Mesendoderm (in vitro differentiated cells): ENCODE results near the gene GJA3.

Experiments
- DNase-seq: peaks from one replicate; pipeline ENCODE4 v3.0.0; 2013
- H2AK5ac ChIP-seq: 2 replicates; pipeline ENCODE4 v1.6.1; 2013; ENCODE audit warnings: low read length, inconsistent platforms
- H2BK120ac ChIP-seq: 2 replicates; pipeline ENCODE4 v1.6.1; 2013; ENCODE audit warnings: low read depth, mild to moderate bottlenecking, low read length, moderate library complexity, mixed read lengths
- H2BK15ac ChIP-seq: replicated peaks from 2 replicates; pipeline ENCODE4 v1.6.1; 2013; ENCODE audit warnings: low read depth, mild to moderate bottlenecking, moderate library complexity
- H2BK5ac ChIP-seq: 2 replicates; pipeline ENCODE4 v1.6.1; 2013; ENCODE audit warnings: low read length, inconsistent platforms
- H3K18ac ChIP-seq: 2 replicates; pipeline ENCODE4 v1.6.1; 2013; ENCODE audit warnings: mild to moderate bottlenecking, low read length, mixed read lengths
- H3K23ac ChIP-seq: one replicate; pipeline ENCODE4 v1.6.1; 2013; ENCODE audit warnings: low read length
- H3K27ac ChIP-seq: 2 replicates; pipeline ENCODE4 v1.5.1; 2013; ENCODE audit warnings: low read depth, mild to moderate bottlenecking, inconsistent platforms, low read length, moderate library complexity
- H3K27me3 ChIP-seq: 2 replicates; pipeline ENCODE4 v1.6.1; 2013; ENCODE audit warnings: low read length, control low read depth, mild to moderate bottlenecking, inconsistent platforms; ENCODE audit not compliant: insufficient read depth, poor library complexity
- H3K36me3 ChIP-seq: 2 replicates; pipeline ENCODE4 v1.6.1; 2013; ENCODE audit warnings: low read length, inconsistent platforms; ENCODE audit not compliant: control insufficient read depth, insufficient read depth
- H3K4ac ChIP-seq: one replicate; pipeline ENCODE4 v1.6.1; 2013; ENCODE audit warnings: low read depth, mild to moderate bottlenecking, low read length, moderate library complexity
- H3K4me1 ChIP-seq: 2 replicates; pipeline ENCODE4 v1.6.1; 2013; ENCODE audit warnings: low read depth, low read length, inconsistent platforms; ENCODE audit not compliant: control insufficient read depth
- H3K4me2 ChIP-seq: 2 replicates; pipeline ENCODE4 v1.6.1; 2013; ENCODE audit warnings: low read length
- H3K4me3 ChIP-seq: 2 replicates; pipeline ENCODE4 v1.5.1; 2013; ENCODE audit warnings: mild to moderate bottlenecking, low read length
- H3K56ac ChIP-seq: one replicate; pipeline ENCODE4 v1.6.1; 2013; ENCODE audit warnings: low read length
- H3K79me1 ChIP-seq: 2 replicates; pipeline ENCODE4 v1.6.1; 2013; ENCODE audit warnings: low read length, inconsistent platforms
- H3K79me2 ChIP-seq: 2 replicates; pipeline ENCODE4 v1.6.1; 2013; ENCODE audit warnings: mild to moderate bottlenecking, low read length; ENCODE audit not compliant: control insufficient read depth, insufficient read depth
- H3K9ac ChIP-seq: 2 replicates; pipeline ENCODE4 v1.6.1; 2013; ENCODE audit warnings: low read length, inconsistent platforms
- H4K5ac ChIP-seq: one replicate; pipeline ENCODE4 v1.6.1; 2013; ENCODE audit warnings: low read length
- H4K8ac ChIP-seq: one replicate; pipeline ENCODE4 v1.6.1; 2013; ENCODE audit warnings: low read depth, mild to moderate bottlenecking, control low read depth, low read length, moderate library complexity
- WGBS: extraction: QIAGEN DNeasy Blood & Tissue Kit; methylation state at CpG from one replicate; pipeline ENCODE4 v1.1.7; 2013; ENCODE audit warnings: low lambda C conversion rate, missing lambda C conversion rate; ENCODE audit not compliant: insufficient coverage; ENCODE audit errors: extremely low coverage; 5-methylcytosine and 5-hydroxymethylcytosine counted together

The GJA3 gene

GRCh38 chr13:20114066-20114610, 46.7 kb downstream of the GJA3 start:
- no peaks in the 10 kb centered on the region for H3K79me2 ChIP-seq
- no peaks in the 10 kb centered on the region for H3K4me1 ChIP-seq
- H3K36me3 ChIP-seq: no peaks in the 10 kb centered on the region
- H3K56ac ChIP-seq: no peak overlapping the region
- no peak overlapping the region for H3K27ac ChIP-seq
- no CpG with 5 or more reads among the region's 10 CpGs for WGBS
- no peak overlapping the region for H3K4me3 ChIP-seq
- H3K27me3 ChIP-seq: no peaks in the 10 kb centered on the region
- no peak overlapping the region for H2BK120ac ChIP-seq
- H2BK5ac ChIP-seq: no peak overlapping the region
- no peak overlapping the region for H3K23ac ChIP-seq
- no peak overlapping the region for H3K18ac ChIP-seq
- no peak overlapping the region for H2BK15ac ChIP-seq
- H2AK5ac ChIP-seq: no peak overlapping the region
- DNase-seq: no peak
- H3K79me1 ChIP-seq: no peaks in the 10 kb centered on the region
- H4K8ac ChIP-seq: no peak overlapping the region
- H3K9ac ChIP-seq: no peak overlapping the region
- H3K4ac ChIP-seq: no peak overlapping the region
- H3K4me2 ChIP-seq: no peak overlapping the region
- H4K5ac ChIP-seq: no peak overlapping the region

- Histone ChIP-seq H2AK5ac (no peak overlapping the region), H3K27ac (no peak overlapping the region), H3K79me2 (no peaks in the 10 kb centered on the region), H3K27me3 (no peaks in the 10 kb centered on the region), H3K4me1 (peaks cover 2% of the 10 kb centered on the region), H3K18ac (no peak overlapping the region), H2BK120ac (no peak overlapping the region), H3K4me3 (no peak overlapping the region), H2BK5ac (no peak overlapping the region), H3K4ac (no peak overlapping the region), H3K4me2 (no peak overlapping the region), H3K79me1 (no peaks in the 10 kb centered on the region), H2BK15ac (no peak overlapping the region), H4K5ac (no peak overlapping the region), H3K56ac (no peak overlapping the region), H4K8ac (no peak overlapping the region), H3K23ac (no peak overlapping the region), H3K9ac (no peak overlapping the region), H3K36me3 (no peaks in the 10 kb centered on the region)
- WGBS: no CpG with 5 or more reads among the region's 2 CpGs
- DNase-seq: no peak
These were observed 51.8 kb downstream of the GJA3 start for GRCh38 chr13:20109037-20109436.

- H3K36me3 ChIP-seq: no peaks in the 10 kb centered on the region
- H2AK5ac ChIP-seq: no peak overlapping the region
- no peak overlapping the region for H3K56ac ChIP-seq
- H4K8ac ChIP-seq: no peak overlapping the region
- no peak overlapping the region for H2BK5ac ChIP-seq
- no peak overlapping the region for H3K4ac ChIP-seq
- no CpG with 5 or more reads among the region's 4 CpGs for WGBS
- peaks cover 2% of the 10 kb centered on the region for H3K4me1 ChIP-seq
- DNase-seq: no peak
- no peak overlapping the region for H3K9ac ChIP-seq
- H3K4me3 ChIP-seq: no peak overlapping the region
- no peaks in the 10 kb centered on the region for H3K79me2 ChIP-seq
- no peak overlapping the region for H3K27ac ChIP-seq
- no peak overlapping the region for H3K4me2 ChIP-seq
- H2BK15ac ChIP-seq: no peak overlapping the region
- H4K5ac ChIP-seq: no peak overlapping the region
- no peaks in the 10 kb centered on the region for H3K79me1 ChIP-seq
- H3K23ac ChIP-seq: no peak overlapping the region
- H3K18ac ChIP-seq: no peak overlapping the region
- no peaks in the 10 kb centered on the region for H3K27me3 ChIP-seq
- no peak overlapping the region for H2BK120ac ChIP-seq
These were observed 54.1 kb downstream of the GJA3 start for GRCh38 chr13:20106742-20107141.

- Histone ChIP-seq H4K5ac (no peak overlapping the region), H4K8ac (no peak overlapping the region), H3K23ac (peak overlapping the region; percentile 50), H3K27me3 (no peaks in the 10 kb centered on the region), H2BK5ac (no peak overlapping the region), H3K4me1 (peaks cover 2% of the 10 kb centered on the region), H3K4me3 (no peak overlapping the region), H2AK5ac (no peak overlapping the region), H3K4ac (no peak overlapping the region), H3K9ac (no peak overlapping the region), H3K18ac (no peak overlapping the region), H3K4me2 (no peak overlapping the region), H2BK120ac (no peak overlapping the region), H2BK15ac (no peak overlapping the region), H3K79me1 (no peaks in the 10 kb centered on the region), H3K36me3 (no peaks in the 10 kb centered on the region), H3K27ac (no peak overlapping the region), H3K56ac (no peak overlapping the region), H3K79me2 (no peaks in the 10 kb centered on the region)
- WGBS: no CpG with 5 or more reads among the region's 13 CpGs
- DNase-seq: no peak
These were observed 55.6 kb downstream of the GJA3 start for GRCh38 chr13:20105161-20105689.

- no CpG with 5 or more reads among the region's 9 CpGs for WGBS
- H3K36me3 ChIP-seq: no peaks in the 10 kb centered on the region
- no peak overlapping the region for H3K9ac ChIP-seq
- H3K79me1 ChIP-seq: no peaks in the 10 kb centered on the region
- no peaks in the 10 kb centered on the region for H3K27me3 ChIP-seq
- no peak overlapping the region for H2BK15ac ChIP-seq
- H3K23ac ChIP-seq: no peak overlapping the region
- no peak overlapping the region for H3K4ac ChIP-seq
- no peaks in the 10 kb centered on the region for H3K79me2 ChIP-seq
- no peak overlapping the region for H2BK5ac ChIP-seq
- no peak overlapping the region for H3K27ac ChIP-seq
- peaks cover 2% of the 10 kb centered on the region for H3K4me1 ChIP-seq
- no peak overlapping the region for H3K56ac ChIP-seq
- H2BK120ac ChIP-seq: no peak overlapping the region
- no peak overlapping the region for H4K5ac ChIP-seq
- H4K8ac ChIP-seq: no peak overlapping the region
- no peak overlapping the region for H3K18ac ChIP-seq
- H2AK5ac ChIP-seq: no peak overlapping the region
- H3K4me3 ChIP-seq: no peak overlapping the region
- no peak overlapping the region for H3K4me2 ChIP-seq
- DNase-seq: no peak
These were observed 58.2 kb downstream of the GJA3 start for GRCh38 chr13:20102525-20103180.
